Ishikawa (cell line): Measurements from ENCODE around the gene LSM7.

Experiments
- TAF1 ChIP-seq: IDR thresholded peaks from 2 replicates; pipeline ENCODE4 v1.6.1; 2012; ENCODE audit warnings: low read depth, mild to moderate bottlenecking
- TEAD4 ChIP-seq: IDR thresholded peaks from 2 replicates; pipeline ENCODE4 v1.6.1; 2012
- YY1 ChIP-seq: IDR thresholded peaks from 2 replicates; pipeline ENCODE4 v1.6.1; 2012; ENCODE audit warnings: low read depth

GRCh38 chr19:2317756-2318155 lies 10.6 kb downstream of the LSM7 start:
- TF ChIP-seq TAF1 = no peak
- no peak for TF ChIP-seq TEAD4
- no peak for TF ChIP-seq YY1
